OCI-LY7 (cell line): Measurements from ENCODE around the gene C3. TPM values are rescaled to one million over a fixed set of nuclear protein-coding genes. Genes with fewer than 3 reads are reported as not detected.

Experiments
- BruUV-seq: library from RNA; stranded (reverse); fragments of 400-500 nt; replicated peaks from 2 replicates; lab custom pipeline; 2021; lab: Mats Ljungman, UMichigan
- CTCF ChIA-PET: fragments of 300-600 bp; sonication (Branson Sonifier 250); formaldehyde crosslinking; loops from one replicate; lab custom pipeline; 2022; ENCODE audit warnings: antibody characterized with exemption; ENCODE audit not compliant: unreplicated experiment; lab: Charles Lee
- POLR2A ChIA-PET: fragments of 300-600 bp; sonication (Branson Sonifier 250); formaldehyde crosslinking; loops from one replicate; lab custom pipeline; 2022; ENCODE audit warnings: antibody characterized with exemption; lab: Charles Lee
- DNase-seq: peaks from one replicate; pipeline ENCODE4 v3.0.0-alpha.2; 2015; ENCODE audit warnings: low spot score
- H2AFZ ChIP-seq: fragments of 200-600 bp; sonication (generic), shearing (Covaris generic); 2 replicates; pipeline ENCODE4 v1.6.1; 2014; ENCODE audit warnings: mild to moderate bottlenecking, antibody characterized with exemption, low read length, moderate library complexity
- H3K27ac ChIP-seq: fragments of 200-600 bp; sonication (generic); 2 replicates; pipeline ENCODE4 v1.5.1; 2014; ENCODE audit warnings: mixed run types, low read depth, mild to moderate bottlenecking, moderate library complexity, low read length, inconsistent platforms; ENCODE audit not compliant: poor library complexity, severe bottlenecking
- H3K36me3 ChIP-seq: fragments of 200-600 bp; sonication (generic); 2 replicates; pipeline ENCODE4 v1.6.1; 2014; ENCODE audit warnings: mild to moderate bottlenecking, antibody characterized with exemption, low read length, moderate library complexity, mixed read lengths; ENCODE audit not compliant: insufficient read depth
- H3K4me1 ChIP-seq: fragments of 200-600 bp; sonication (generic); 2 replicates; pipeline ENCODE4 v1.5.1; 2014; ENCODE audit warnings: mild to moderate bottlenecking, low read length; ENCODE audit not compliant: insufficient read depth, poor library complexity, severe bottlenecking
- H3K4me2 ChIP-seq: fragments of 200-600 bp; sonication (generic); 2 replicates; pipeline ENCODE4 v1.6.1; 2014; ENCODE audit warnings: mild to moderate bottlenecking, low read length
- H3K4me3 ChIP-seq: fragments of 200-600 bp; sonication (generic); 2 replicates; pipeline ENCODE4 v1.5.1; 2014; ENCODE audit warnings: mild to moderate bottlenecking, low read depth, low read length; ENCODE audit not compliant: poor library complexity, severe bottlenecking
- H3K79me2 ChIP-seq: fragments of 200-600 bp; sonication (generic); 2 replicates; pipeline ENCODE4 v1.6.1; 2016; ENCODE audit warnings: low read depth, mild to moderate bottlenecking, low read length, moderate library complexity, mixed read lengths; ENCODE audit not compliant: insufficient read depth
- H3K9me2 ChIP-seq: fragments of 200-600 bp; sonication (generic); 2 replicates; pipeline ENCODE4 v1.6.1; 2016; ENCODE audit warnings: mild to moderate bottlenecking, low read length, mixed read lengths; ENCODE audit not compliant: insufficient read depth
- H3K9me3 ChIP-seq: fragments of 200-600 bp; sonication (generic); 2 replicates; pipeline ENCODE4 v1.6.1; 2014; ENCODE audit warnings: mild to moderate bottlenecking, mixed run types, low read length, mixed read lengths
- H4K20me1 ChIP-seq: fragments of 200-600 bp; sonication (generic); 2 replicates; pipeline ENCODE4 v1.6.1; 2014; ENCODE audit warnings: mild to moderate bottlenecking, antibody characterized with exemption, low read length, moderate library complexity, mixed read lengths; ENCODE audit not compliant: insufficient read depth
- EZH2phosphoT487 ChIP-seq: fragments of 200-600 bp; sonication (generic); IDR thresholded peaks from 2 replicates; pipeline ENCODE4 v1.6.1; 2018; ENCODE audit warnings: low read depth, borderline replicate concordance, mild to moderate bottlenecking, mixed run types, antibody characterized with exemption, low read length, moderate library complexity, mixed read lengths
- intact Hi-C: fragments of 100-400 bp; cut with micrococcal nuclease; formaldehyde crosslinking; loops from one replicate; pipeline ENCODE4 v1.10.0; 2022; ENCODE audit not compliant: unreplicated experiment
- total RNA-seq, 2 experiments: library from RNA; depleted of rRNA in 1 of 2; stranded (reverse); fragments of >200 nt in 1 of 2; shearing (Covaris generic) in 1 of 2; gene quantifications; 2 replicates each; pipeline ENCODE4 v1.2.3, GENCODE V29; 2014 to 2022
- TF ChIP-seq, protein P1 (sequence below): fragments of 200-600 bp; sonication (generic); conservative IDR thresholded peaks from 2 replicates; pipeline ENCODE4 v1.5.1; 2014; ENCODE audit warnings: mild to moderate bottlenecking, antibody characterized with exemption, low read length, moderate library complexity, mixed read lengths

The C3 gene
- total RNA-seq, 2 experiments from 2014 or later, result 0.13 TPM; not detected in 1

DNA sequence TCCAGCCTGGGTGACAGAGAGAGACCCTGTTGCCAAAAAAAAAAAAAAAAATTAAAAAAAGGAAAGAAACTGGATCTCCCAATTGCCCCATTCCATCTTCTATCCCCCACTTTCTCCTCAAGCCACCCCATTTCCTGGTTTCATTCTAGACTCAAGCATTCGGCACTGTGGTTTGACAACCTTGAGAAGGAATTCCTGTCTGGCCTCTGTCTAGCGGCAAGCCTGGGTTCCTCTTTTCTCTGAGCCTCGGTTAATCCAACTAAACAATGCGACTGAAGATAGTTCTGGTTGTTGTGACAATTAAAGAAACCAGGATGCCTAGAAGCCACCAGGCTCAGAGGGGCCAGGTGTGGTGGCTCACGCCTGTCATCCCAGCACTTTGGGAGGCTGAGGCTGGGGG lies 3.3 kb upstream of the C3 start:
- no TSS peak for BruUV-seq
- intact Hi-C loops, result no loop called here
- Histone ChIP-seq H3K27ac (no peak overlapping the region), H3K36me3 (no peaks in the 10 kb centered on the region), H3K4me1 (peaks cover 72% of the 10 kb centered on the region), H3K9me2 (no peaks in the 10 kb centered on the region), H3K4me3 (no peak overlapping the region), H3K9me3 (no peaks in the 10 kb centered on the region), H3K79me2 (no peaks in the 10 kb centered on the region), H2AFZ (0 out of 2 replicates have a peak overlapping the region, but pooled peaks have one; percentile 0), H3K4me2 (no peak overlapping the region), H4K20me1 (no peaks in the 10 kb centered on the region)
- ChIA-PET POLR2A (no interaction called here), CTCF (no interaction called here)
- TF ChIP-seq, protein P1, sequence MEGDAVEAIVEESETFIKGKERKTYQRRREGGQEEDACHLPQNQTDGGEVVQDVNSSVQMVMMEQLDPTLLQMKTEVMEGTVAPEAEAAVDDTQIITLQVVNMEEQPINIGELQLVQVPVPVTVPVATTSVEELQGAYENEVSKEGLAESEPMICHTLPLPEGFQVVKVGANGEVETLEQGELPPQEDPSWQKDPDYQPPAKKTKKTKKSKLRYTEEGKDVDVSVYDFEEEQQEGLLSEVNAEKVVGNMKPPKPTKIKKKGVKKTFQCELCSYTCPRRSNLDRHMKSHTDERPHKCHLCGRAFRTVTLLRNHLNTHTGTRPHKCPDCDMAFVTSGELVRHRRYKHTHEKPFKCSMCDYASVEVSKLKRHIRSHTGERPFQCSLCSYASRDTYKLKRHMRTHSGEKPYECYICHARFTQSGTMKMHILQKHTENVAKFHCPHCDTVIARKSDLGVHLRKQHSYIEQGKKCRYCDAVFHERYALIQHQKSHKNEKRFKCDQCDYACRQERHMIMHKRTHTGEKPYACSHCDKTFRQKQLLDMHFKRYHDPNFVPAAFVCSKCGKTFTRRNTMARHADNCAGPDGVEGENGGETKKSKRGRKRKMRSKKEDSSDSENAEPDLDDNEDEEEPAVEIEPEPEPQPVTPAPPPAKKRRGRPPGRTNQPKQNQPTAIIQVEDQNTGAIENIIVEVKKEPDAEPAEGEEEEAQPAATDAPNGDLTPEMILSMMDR, result no peak
- TF ChIP-seq EZH2phosphoT487, result no peak
- peak; percentile 41 for DNase-seq

DNA sequence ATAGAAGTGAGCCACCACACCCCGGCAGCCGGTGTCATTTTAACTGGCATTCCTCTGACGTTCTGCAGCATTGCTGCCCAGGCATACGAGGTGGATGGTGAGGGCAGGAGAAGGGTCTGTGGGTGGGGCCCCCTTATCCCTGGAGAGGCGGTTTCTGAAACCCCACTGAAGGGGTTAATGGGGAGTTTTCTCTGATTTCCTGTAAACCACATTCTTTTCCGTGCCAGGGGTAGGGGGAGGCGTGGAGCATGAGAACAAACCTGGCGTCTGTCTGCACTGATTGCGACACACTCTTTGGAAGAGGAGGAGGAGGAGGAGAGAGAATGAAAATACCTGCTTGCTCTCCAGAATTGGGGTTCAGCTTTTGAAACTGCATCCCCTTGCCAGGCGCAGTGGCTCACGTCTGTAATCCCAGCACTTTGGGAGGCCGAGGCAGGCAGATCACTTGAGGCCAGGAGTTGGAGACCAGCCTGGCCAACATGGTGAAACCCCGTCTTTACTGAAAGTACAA lies 2.7 kb upstream of the C3 start:
- CTCF ChIA-PET, result no interaction called here

DNA sequence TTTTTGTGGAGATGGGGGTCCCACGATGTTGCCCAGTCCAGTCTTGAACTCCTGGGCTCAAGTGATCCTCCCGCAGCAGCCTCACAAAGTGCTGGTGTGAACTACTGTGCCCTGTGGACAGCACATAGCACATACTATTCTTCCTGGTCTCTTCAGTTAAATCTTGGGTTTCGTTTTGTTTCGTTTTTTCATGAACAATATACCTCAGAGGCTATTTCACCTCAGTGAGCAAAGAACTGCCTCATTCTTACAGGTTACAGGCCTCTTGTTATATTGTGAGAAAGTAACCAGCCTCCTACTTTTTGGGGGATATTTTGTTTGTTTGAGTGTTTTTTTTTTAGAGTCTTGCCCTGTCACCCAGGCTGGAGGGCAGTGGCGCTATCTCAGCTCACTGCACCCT lies 1.3 kb upstream of the C3 start:
- peak overlapping the region; percentile 66 for H3K27ac ChIP-seq
- DNase-seq, result peak; percentile 83
- H2AFZ ChIP-seq, result peak overlapping the region; percentile 96
- no peaks in the 10 kb centered on the region for H3K9me2 ChIP-seq
- peaks cover 60% of the 10 kb centered on the region for H3K4me1 ChIP-seq
- H3K4me2 ChIP-seq, result peak overlapping the region; percentile 73
- H3K9me3 ChIP-seq, result no peaks in the 10 kb centered on the region
- H3K4me3 ChIP-seq, result peak overlapping the region; percentile 43
- ChIA-PET POLR2A (interaction anchor here (1.0 to 1.8 kb wide), 2 partner anchors 15 to 98 kb away, joined by 3 to 4 read pairs; no protein-coding TSS in a partner anchor), CTCF (no interaction called here)
- no TSS peak for BruUV-seq
- no peaks in the 10 kb centered on the region for H3K79me2 ChIP-seq
- H3K36me3 ChIP-seq, result no peaks in the 10 kb centered on the region
- TF ChIP-seq EZH2phosphoT487, result no peak
- TF ChIP-seq, protein P1, result no peak
- no peaks in the 10 kb centered on the region for H4K20me1 ChIP-seq
- intact Hi-C loops, result no loop called here

More for the DNA sequence above, 2.7 kb upstream of the C3 start:
- Histone ChIP-seq H3K4me2 (no peak overlapping the region), H3K9me2 (no peaks in the 10 kb centered on the region), H2AFZ (no peak overlapping the region), H3K4me3 (no peak overlapping the region), H4K20me1 (no peaks in the 10 kb centered on the region), H3K27ac (no peak overlapping the region), H3K9me3 (no peaks in the 10 kb centered on the region), H3K79me2 (no peaks in the 10 kb centered on the region), H3K4me1 (peaks cover 66% of the 10 kb centered on the region), H3K36me3 (no peaks in the 10 kb centered on the region)
- no TSS peak for BruUV-seq
- no peak for DNase-seq
- TF ChIP-seq, protein P1, result no peak
- no peak for TF ChIP-seq EZH2phosphoT487
- POLR2A ChIA-PET, result interaction anchor here (1.8 kb wide), 1 partner anchor 13 kb away, joined by 4 read pairs; no protein-coding TSS in a partner anchor
- intact Hi-C loops, result no loop called here
